ENCODE data around the gene CFB. TPM values are rescaled to one million over a fixed set of nuclear protein-coding genes. Genes with fewer than 3 reads are reported as not detected.

The CFB gene
- total and polyA plus RNA-seq, 2 of the 13 experiments (the other 11 are each of a cell fraction or from before 2014, with no cell fraction given): 171 to 513 TPM

- no peak for TF ChIP-seq TERF1 (CRISPR knock-in tag; IDR thresholded peaks at IDR 0.05)
- 0 out of 2 replicates have a peak, but pooled peaks have one; percentile 24 for TF ChIP-seq NR3C1 (CRISPR knock-in tag; IDR thresholded peaks at IDR 0.05)
- TF ChIP-seq ZNF281 (CRISPR knock-in tag; IDR thresholded peaks at IDR 0.05; ENCODE audit: borderline replicate concordance): peak; percentile 99
- TF ChIP-seq JDP2 (CRISPR knock-in tag; IDR thresholded peaks at IDR 0.05; ENCODE audit: borderline replicate concordance): no peak
- 0 out of 2 replicates have a peak, but pooled peaks have one; percentile 21 for TF ChIP-seq KLF13 (CRISPR knock-in tag; IDR thresholded peaks at IDR 0.05)
- TF ChIP-seq HNF1A (IDR thresholded peaks at IDR 0.05; ENCODE audit: low read depth): peak; percentile 62; the same call in 1 of the 2 replicates
- TF ChIP-seq HNF1A (CRISPR knock-in tag; IDR thresholded peaks at IDR 0.05; ENCODE audit: borderline replicate concordance): peak; percentile 75; the same call in 1 of the 2 replicates
- TF ChIP-seq ZNF816 (CRISPR knock-in tag; IDR thresholded peaks at IDR 0.05; ENCODE audit: borderline replicate concordance): peak; percentile 57; the same call in 1 of the 2 replicates
- peak; percentile 57 for TF ChIP-seq ZNF784 (CRISPR knock-in tag; IDR thresholded peaks at IDR 0.05; ENCODE audit: borderline replicate concordance)
- TF ChIP-seq HNF1B (CRISPR knock-in tag; IDR thresholded peaks at IDR 0.05): peak; percentile 78
- TF ChIP-seq ZNF672 (CRISPR knock-in tag; IDR thresholded peaks at IDR 0.05): no peak
- peak; percentile 5; the same call in 1 of the 2 replicates for TF ChIP-seq HCFC1 (IDR thresholded peaks at IDR 0.05; ENCODE audit: low read depth, low read length)
- TF ChIP-seq KDM1A (CRISPR knock-in tag; IDR thresholded peaks at IDR 0.05): peak; percentile 65; the same call in 1 of the 2 replicates
- no peak for TF ChIP-seq ZNF354B (CRISPR knock-in tag; IDR thresholded peaks at IDR 0.05)
- TF ChIP-seq TP53 (CRISPR knock-in tag; conservative IDR thresholded peaks at IDR 0.05): no peak
These were observed at the start of gene CFB (continued) for GRCh38 chr6:31945507-31946369.
